ENCODE results near the gene RPL18.

RPL18 gene

DNA sequence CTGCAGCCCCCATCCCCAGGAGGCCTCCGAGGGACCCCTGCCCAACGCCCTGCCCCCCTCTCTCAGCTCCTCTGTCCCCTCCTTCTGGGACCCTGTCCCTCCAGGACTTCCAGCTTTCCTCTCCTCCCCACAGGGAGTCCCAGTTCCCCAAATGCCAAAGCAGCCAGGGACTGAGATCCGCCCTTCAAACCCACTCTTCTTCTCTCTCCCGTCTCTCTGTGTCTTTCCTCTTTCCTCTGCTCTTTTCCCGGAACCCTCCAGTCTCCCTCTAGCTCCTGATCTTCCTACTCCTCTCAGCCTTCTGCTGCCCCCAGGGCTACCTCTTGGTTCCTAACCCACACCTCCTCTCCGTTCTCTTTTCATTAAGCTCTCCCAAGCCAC, 26.6 kb upstream of the RPL18 start:
- Histone ChIP-seq H3K4me1 (ENCODE audit: control insufficient read depth, insufficient read depth, low read length) (peaks cover 9% of the 10 kb centered on the region), H3K4me3 (ENCODE audit: low read depth, low read length) (peak overlapping the region; percentile 44), H3K27ac (ENCODE audit: extremely low read depth, low read depth, low read length) (peak overlapping the region; percentile 70), H3K9me3 (ENCODE audit: control insufficient read depth, insufficient read depth, low read depth, low read length) (no peaks in the 10 kb centered on the region), H3K36me3 (ENCODE audit: control insufficient read depth in 2 of 2, insufficient read depth in 1 of 2, low read length in 2 of 2) (no peaks in the 10 kb centered on the region)
- ChIA-PET POLR2A (interaction anchor here (0.6 to 3.9 kb wide), 26 partner anchors 8 to 354 kb away, joined by 3 to 39 read pairs (median 4); partner anchors contain the start of genes BCAT2, DBP, FUT1 and RPL18), CTCF (interaction anchor here (0.6 to 3.5 kb wide), 31 partner anchors 9 to 624 kb away, joined by 3 to 30 read pairs (median 4); partner anchors contain the start of gene HSD17B14)
- TF ChIP-seq GLIS1 (tag by site-specific recombination; IDR thresholded peaks at IDR 0.05) (no peak), ZNF596 (tag by site-specific recombination; IDR thresholded peaks at IDR 0.05) (no peak), ZNF416 (tag by site-specific recombination; IDR thresholded peaks at IDR 0.05) (no peak), ZNF555 (tag by site-specific recombination; conservative IDR thresholded peaks at IDR 0.05) (no peak), ZNF302 (tag by site-specific recombination; IDR thresholded peaks at IDR 0.05; ENCODE audit: low read depth) (no peak), ZNF560 (tag by site-specific recombination; IDR thresholded peaks at IDR 0.05; ENCODE audit: borderline replicate concordance) (no peak), ZFHX2 (tag by site-specific recombination; conservative IDR thresholded peaks at IDR 0.05) (no peak), ZNF394 (tag by site-specific recombination; IDR thresholded peaks at IDR 0.05; ENCODE audit: borderline replicate concordance) (0 out of 2 replicates have a peak, but pooled peaks have one; percentile 9), ZNF433 (tag by site-specific recombination; IDR thresholded peaks at IDR 0.05; ENCODE audit: low read depth) (no peak), ZFP41 (tag by site-specific recombination; IDR thresholded peaks at IDR 0.05; ENCODE audit: borderline replicate concordance) (no peak), SCRT2 (tag by site-specific recombination; IDR thresholded peaks at IDR 0.05) (no peak), ZNF544 (tag by site-specific recombination; IDR thresholded peaks at IDR 0.05) (no peak), TRIM28 (IDR thresholded peaks at IDR 0.05; ENCODE audit: borderline replicate concordance, low read length) (no peak), ZNF114 (tag by site-specific recombination; IDR thresholded peaks at IDR 0.05) (no peak), ZNF48 (tag by site-specific recombination; IDR thresholded peaks at IDR 0.05) (no peak), ZNF223 (tag by site-specific recombination; IDR thresholded peaks at IDR 0.05) (no peak), ZNF16 (tag by site-specific recombination; IDR thresholded peaks at IDR 0.05; ENCODE audit: low read depth) (no peak), ZNF274 (IDR thresholded peaks at IDR 0.05; ENCODE audit: low read length) (no peak), ZNF274 (tag by site-specific recombination; IDR thresholded peaks at IDR 0.05; ENCODE audit: borderline replicate concordance) (0 out of 2 replicates have a peak, but pooled peaks have one; percentile 44), ZNF324 (tag by site-specific recombination; IDR thresholded peaks at IDR 0.05) (peak; percentile 29; the same call in 1 of the 2 replicates), ZNF548 (tag by site-specific recombination; IDR thresholded peaks at IDR 0.05) (no peak), ZNF670 (tag by site-specific recombination; IDR thresholded peaks at IDR 0.05; ENCODE audit: low read depth) (no peak)
- TF ChIP-seq, protein P1, sequence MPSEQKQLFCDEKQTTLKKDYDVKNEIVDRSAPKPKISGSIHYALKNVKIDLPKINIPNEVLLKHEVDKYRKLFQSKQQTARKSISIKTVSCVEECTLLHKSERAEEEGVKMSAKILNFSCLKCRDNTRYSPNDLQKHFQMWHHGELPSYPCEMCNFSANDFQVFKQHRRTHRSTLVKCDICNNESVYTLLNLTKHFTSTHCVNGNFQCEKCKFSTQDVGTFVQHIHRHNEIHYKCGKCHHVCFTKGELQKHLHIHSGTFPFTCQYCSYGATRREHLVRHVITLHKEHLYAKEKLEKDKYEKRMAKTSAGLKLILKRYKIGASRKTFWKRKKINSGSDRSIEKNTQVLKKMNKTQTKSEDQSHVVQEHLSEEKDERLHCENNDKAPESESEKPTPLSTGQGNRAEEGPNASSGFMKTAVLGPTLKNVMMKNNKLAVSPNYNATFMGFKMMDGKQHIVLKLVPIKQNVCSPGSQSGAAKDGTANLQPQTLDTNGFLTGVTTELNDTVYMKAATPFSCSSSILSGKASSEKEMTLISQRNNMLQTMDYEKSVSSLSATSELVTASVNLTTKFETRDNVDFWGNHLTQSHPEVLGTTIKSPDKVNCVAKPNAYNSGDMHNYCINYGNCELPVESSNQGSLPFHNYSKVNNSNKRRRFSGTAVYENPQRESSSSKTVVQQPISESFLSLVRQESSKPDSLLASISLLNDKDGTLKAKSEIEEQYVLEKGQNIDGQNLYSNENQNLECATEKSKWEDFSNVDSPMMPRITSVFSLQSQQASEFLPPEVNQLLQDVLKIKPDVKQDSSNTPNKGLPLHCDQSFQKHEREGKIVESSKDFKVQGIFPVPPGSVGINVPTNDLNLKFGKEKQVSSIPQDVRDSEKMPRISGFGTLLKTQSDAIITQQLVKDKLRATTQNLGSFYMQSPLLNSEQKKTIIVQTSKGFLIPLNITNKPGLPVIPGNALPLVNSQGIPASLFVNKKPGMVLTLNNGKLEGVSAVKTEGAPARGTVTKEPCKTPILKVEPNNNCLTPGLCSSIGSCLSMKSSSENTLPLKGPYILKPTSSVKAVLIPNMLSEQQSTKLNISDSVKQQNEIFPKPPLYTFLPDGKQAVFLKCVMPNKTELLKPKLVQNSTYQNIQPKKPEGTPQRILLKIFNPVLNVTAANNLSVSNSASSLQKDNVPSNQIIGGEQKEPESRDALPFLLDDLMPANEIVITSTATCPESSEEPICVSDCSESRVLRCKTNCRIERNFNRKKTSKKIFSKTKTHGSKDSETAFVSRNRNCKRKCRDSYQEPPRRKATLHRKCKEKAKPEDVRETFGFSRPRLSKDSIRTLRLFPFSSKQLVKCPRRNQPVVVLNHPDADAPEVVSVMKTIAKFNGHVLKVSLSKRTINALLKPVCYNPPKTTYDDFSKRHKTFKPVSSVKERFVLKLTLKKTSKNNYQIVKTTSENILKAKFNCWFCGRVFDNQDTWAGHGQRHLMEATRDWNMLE (tag by site-specific recombination; conservative IDR thresholded peaks at IDR 0.05; ENCODE audit: low read depth): no peak
- TF ChIP-seq, protein P2, sequence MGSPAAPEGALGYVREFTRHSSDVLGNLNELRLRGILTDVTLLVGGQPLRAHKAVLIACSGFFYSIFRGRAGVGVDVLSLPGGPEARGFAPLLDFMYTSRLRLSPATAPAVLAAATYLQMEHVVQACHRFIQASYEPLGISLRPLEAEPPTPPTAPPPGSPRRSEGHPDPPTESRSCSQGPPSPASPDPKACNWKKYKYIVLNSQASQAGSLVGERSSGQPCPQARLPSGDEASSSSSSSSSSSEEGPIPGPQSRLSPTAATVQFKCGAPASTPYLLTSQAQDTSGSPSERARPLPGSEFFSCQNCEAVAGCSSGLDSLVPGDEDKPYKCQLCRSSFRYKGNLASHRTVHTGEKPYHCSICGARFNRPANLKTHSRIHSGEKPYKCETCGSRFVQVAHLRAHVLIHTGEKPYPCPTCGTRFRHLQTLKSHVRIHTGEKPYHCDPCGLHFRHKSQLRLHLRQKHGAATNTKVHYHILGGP (tag by site-specific recombination; IDR thresholded peaks at IDR 0.05): no peak
- TF ChIP-seq, protein P3, sequence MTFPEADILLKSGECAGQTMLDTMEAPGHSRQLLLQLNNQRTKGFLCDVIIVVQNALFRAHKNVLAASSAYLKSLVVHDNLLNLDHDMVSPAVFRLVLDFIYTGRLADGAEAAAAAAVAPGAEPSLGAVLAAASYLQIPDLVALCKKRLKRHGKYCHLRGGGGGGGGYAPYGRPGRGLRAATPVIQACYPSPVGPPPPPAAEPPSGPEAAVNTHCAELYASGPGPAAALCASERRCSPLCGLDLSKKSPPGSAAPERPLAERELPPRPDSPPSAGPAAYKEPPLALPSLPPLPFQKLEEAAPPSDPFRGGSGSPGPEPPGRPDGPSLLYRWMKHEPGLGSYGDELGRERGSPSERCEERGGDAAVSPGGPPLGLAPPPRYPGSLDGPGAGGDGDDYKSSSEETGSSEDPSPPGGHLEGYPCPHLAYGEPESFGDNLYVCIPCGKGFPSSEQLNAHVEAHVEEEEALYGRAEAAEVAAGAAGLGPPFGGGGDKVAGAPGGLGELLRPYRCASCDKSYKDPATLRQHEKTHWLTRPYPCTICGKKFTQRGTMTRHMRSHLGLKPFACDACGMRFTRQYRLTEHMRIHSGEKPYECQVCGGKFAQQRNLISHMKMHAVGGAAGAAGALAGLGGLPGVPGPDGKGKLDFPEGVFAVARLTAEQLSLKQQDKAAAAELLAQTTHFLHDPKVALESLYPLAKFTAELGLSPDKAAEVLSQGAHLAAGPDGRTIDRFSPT (tag by site-specific recombination; IDR thresholded peaks at IDR 0.05): no peak
- TF ChIP-seq, protein P4, sequence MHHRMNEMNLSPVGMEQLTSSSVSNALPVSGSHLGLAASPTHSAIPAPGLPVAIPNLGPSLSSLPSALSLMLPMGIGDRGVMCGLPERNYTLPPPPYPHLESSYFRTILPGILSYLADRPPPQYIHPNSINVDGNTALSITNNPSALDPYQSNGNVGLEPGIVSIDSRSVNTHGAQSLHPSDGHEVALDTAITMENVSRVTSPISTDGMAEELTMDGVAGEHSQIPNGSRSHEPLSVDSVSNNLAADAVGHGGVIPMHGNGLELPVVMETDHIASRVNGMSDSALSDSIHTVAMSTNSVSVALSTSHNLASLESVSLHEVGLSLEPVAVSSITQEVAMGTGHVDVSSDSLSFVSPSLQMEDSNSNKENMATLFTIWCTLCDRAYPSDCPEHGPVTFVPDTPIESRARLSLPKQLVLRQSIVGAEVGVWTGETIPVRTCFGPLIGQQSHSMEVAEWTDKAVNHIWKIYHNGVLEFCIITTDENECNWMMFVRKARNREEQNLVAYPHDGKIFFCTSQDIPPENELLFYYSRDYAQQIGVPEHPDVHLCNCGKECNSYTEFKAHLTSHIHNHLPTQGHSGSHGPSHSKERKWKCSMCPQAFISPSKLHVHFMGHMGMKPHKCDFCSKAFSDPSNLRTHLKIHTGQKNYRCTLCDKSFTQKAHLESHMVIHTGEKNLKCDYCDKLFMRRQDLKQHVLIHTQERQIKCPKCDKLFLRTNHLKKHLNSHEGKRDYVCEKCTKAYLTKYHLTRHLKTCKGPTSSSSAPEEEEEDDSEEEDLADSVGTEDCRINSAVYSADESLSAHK (tag by site-specific recombination; IDR thresholded peaks at IDR 0.05): 0 out of 2 replicates have a peak, but pooled peaks have one; percentile 18
- TF ChIP-seq, protein P5, sequence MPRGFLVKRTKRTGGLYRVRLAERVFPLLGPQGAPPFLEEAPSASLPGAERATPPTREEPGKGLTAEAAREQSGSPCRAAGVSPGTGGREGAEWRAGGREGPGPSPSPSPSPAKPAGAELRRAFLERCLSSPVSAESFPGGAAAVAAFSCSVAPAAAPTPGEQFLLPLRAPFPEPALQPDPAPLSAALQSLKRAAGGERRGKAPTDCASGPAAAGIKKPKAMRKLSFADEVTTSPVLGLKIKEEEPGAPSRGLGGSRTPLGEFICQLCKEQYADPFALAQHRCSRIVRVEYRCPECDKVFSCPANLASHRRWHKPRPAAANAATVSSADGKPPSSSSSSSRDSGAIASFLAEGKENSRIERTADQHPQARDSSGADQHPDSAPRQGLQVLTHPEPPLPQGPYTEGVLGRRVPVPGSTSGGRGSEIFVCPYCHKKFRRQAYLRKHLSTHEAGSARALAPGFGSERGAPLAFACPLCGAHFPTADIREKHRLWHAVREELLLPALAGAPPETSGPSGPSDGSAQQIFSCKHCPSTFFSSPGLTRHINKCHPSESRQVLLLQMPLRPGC (tag by site-specific recombination; IDR thresholded peaks at IDR 0.05): no peak

Data from HEK293 (cell line).